ENCODE measurements around the gene BCAS1. TPM values are rescaled to one million over a fixed set of nuclear protein-coding genes. Genes with fewer than 3 reads are reported as not detected.

BCAS1 gene
- total RNA-seq = 0.08 TPM

GRCh38 chr20:54070187-54070987 is at the start of gene BCAS1:
Gene BCAS1, minus strand, starts transcription at chr20:54070594. Its CDS starts 11,876 bp downstream, at chr20:54058718.
- ATAC-seq (peak; percentile 90), DNase-seq (ENCODE audit: low spot score) (peak; percentile 49)

- DNase-seq (ENCODE audit: low spot score) = no peak
- ATAC-seq = no peak
Measured at GRCh38 chr20:54119744-54120143, 49.4 kb upstream of the BCAS1 start.

- ATAC-seq = no peak
- no peak for DNase-seq (ENCODE audit: low spot score)
Measured at GRCh38 chr20:54118220-54119001, 48.0 kb upstream of the BCAS1 start.

- no peak for ATAC-seq
- no peak for DNase-seq (ENCODE audit: low spot score)
Measured at GRCh38 chr20:54116550-54117235, 46.3 kb upstream of the BCAS1 start.

- peak; percentile 16 for ATAC-seq
Measured at GRCh38 chr20:54115172-54115854, 44.9 kb upstream of the BCAS1 start.

GRCh38 chr20:54114109-54114508 is 43.7 kb upstream of the BCAS1 start:
- ATAC-seq = no peak
- DNase-seq (ENCODE audit: low spot score) = no peak

More at GRCh38 chr20:54115172-54115854, 44.9 kb upstream of the BCAS1 start:
- no peak for DNase-seq (ENCODE audit: low spot score)

GRCh38 chr20:54113566-54113965 is 43.2 kb upstream of the BCAS1 start:
- DNase-seq (ENCODE audit: low spot score) (no peak), ATAC-seq (no peak)

GRCh38 chr20:54112221-54112884 is 42.0 kb upstream of the BCAS1 start:
- peak; percentile 93 for DNase-seq (ENCODE audit: low spot score)
- ATAC-seq = peak; percentile 53

GRCh38 chr20:54111460-54111859 is 41.1 kb upstream of the BCAS1 start:
- ATAC-seq (no peak), DNase-seq (ENCODE audit: low spot score) (no peak)

GRCh38 chr20:54110457-54110856 is 40.1 kb upstream of the BCAS1 start:
- DNase-seq (ENCODE audit: low spot score) (no peak), ATAC-seq (no peak)

GRCh38 chr20:54110041-54110440 is 39.6 kb upstream of the BCAS1 start:
- DNase-seq (ENCODE audit: low spot score) = no peak
- ATAC-seq = no peak

GRCh38 chr20:54108817-54109216 is 38.4 kb upstream of the BCAS1 start:
- DNase-seq (ENCODE audit: low spot score) (no peak), ATAC-seq (no peak)

- DNase-seq (ENCODE audit: low spot score) = no peak
Measured at GRCh38 chr20:54108326-54108642, 37.9 kb upstream of the BCAS1 start.

GRCh38 chr20:54107600-54108325 is 37.4 kb upstream of the BCAS1 start:
- peak; percentile 60 for ATAC-seq

More at GRCh38 chr20:54108326-54108642, 37.9 kb upstream of the BCAS1 start:
- no peak for ATAC-seq

GRCh38 chr20:54107181-54107580 is 36.8 kb upstream of the BCAS1 start:
- DNase-seq (ENCODE audit: low spot score) = no peak
- ATAC-seq = no peak

More at GRCh38 chr20:54107600-54108325, 37.4 kb upstream of the BCAS1 start:
- DNase-seq (ENCODE audit: low spot score) = peak; percentile 71

- no peak for DNase-seq (ENCODE audit: low spot score)
- no peak for ATAC-seq
Measured at GRCh38 chr20:54106162-54106561, 35.8 kb upstream of the BCAS1 start.

- no peak for DNase-seq (ENCODE audit: low spot score)
- no peak for ATAC-seq
Measured at GRCh38 chr20:54105653-54106052, 35.3 kb upstream of the BCAS1 start.

GRCh38 chr20:54104781-54105180 is 34.4 kb upstream of the BCAS1 start:
- ATAC-seq (no peak), DNase-seq (ENCODE audit: low spot score) (no peak)

GRCh38 chr20:54103762-54104600 is 33.6 kb upstream of the BCAS1 start:
- DNase-seq (ENCODE audit: low spot score) (peak; percentile 92), ATAC-seq (peak; percentile 77)

Measured in left lobe of liver (tissue), 2 donors.